B cell (primary cell): ENCODE data around the gene GPC5.

Source experiments
- EZH2 ChIP-seq: IDR thresholded peaks from 2 replicates; pipeline ENCODE4 v1.6.1; 2012; ENCODE audit warnings: borderline replicate concordance, low read depth, mild to moderate bottlenecking, moderate library complexity, low read length; ENCODE audit not compliant: insufficient read depth, poor library complexity, severe bottlenecking
- TF ChIP-seq, protein P1 (sequence below): fragments of 200-600 bp; IDR thresholded peaks from one replicate; pipeline ENCODE4 v1.8.0; 2022; ENCODE audit warnings: antibody characterized with exemption, mild to moderate bottlenecking

- TF ChIP-seq, protein P1, sequence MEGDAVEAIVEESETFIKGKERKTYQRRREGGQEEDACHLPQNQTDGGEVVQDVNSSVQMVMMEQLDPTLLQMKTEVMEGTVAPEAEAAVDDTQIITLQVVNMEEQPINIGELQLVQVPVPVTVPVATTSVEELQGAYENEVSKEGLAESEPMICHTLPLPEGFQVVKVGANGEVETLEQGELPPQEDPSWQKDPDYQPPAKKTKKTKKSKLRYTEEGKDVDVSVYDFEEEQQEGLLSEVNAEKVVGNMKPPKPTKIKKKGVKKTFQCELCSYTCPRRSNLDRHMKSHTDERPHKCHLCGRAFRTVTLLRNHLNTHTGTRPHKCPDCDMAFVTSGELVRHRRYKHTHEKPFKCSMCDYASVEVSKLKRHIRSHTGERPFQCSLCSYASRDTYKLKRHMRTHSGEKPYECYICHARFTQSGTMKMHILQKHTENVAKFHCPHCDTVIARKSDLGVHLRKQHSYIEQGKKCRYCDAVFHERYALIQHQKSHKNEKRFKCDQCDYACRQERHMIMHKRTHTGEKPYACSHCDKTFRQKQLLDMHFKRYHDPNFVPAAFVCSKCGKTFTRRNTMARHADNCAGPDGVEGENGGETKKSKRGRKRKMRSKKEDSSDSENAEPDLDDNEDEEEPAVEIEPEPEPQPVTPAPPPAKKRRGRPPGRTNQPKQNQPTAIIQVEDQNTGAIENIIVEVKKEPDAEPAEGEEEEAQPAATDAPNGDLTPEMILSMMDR: no peak
- no peak for TF ChIP-seq EZH2
These were observed 1496.0 kb downstream of the GPC5 start for GRCh38 chr13:92894447-92894846.
